Keratinocyte (primary cell): ENCODE measurements around the gene MAD1L1. TPM values are rescaled to one million over a fixed set of nuclear protein-coding genes. Genes with fewer than 3 reads are reported as not detected.

Experiments
- DNase-seq: peaks from one replicate; pipeline ENCODE4 v3.0.0-alpha.2; 2011; ENCODE audit warnings: low read depth, missing footprints, low spot score
- FAIRE-seq: peaks from 2 replicates; lab custom pipeline; 2011; peaks lifted over from hg19 to GRCh38; lab: Jason Lieb, UNC
- H2AFZ ChIP-seq: 2 replicates; pipeline ENCODE4 v1.6.0; 2012; ENCODE audit warnings: low read length, control low read depth, inconsistent platforms; ENCODE audit not compliant: control insufficient read depth
- H3K27ac ChIP-seq: 2 replicates; pipeline ENCODE4 v1.5.1; 2011; ENCODE audit warnings: low read length; ENCODE audit not compliant: control insufficient read depth, insufficient read depth
- H3K27me3 ChIP-seq: 3 replicates; pipeline ENCODE4 v1.6.0; 2011; ENCODE audit warnings: low read length; ENCODE audit not compliant: control insufficient read depth, insufficient read depth; ENCODE audit errors: extremely low read depth
- H3K36me3 ChIP-seq, 2 experiments: 2 replicates in 1 of 2; 3 replicates in 1 of 2; pipeline ENCODE4 v1.5.1; 2011; ENCODE audit warnings: low read length in 2 of 2, mild to moderate bottlenecking in 1 of 2; ENCODE audit not compliant: control insufficient read depth in 2 of 2, insufficient read depth in 2 of 2; ENCODE audit errors: extremely low read depth in 1 of 2
- H3K4me1 ChIP-seq: 3 replicates; pipeline ENCODE4 v1.5.1; 2011; ENCODE audit warnings: low read length; ENCODE audit not compliant: control insufficient read depth, insufficient read depth; ENCODE audit errors: extremely low read depth
- H3K4me2 ChIP-seq: 3 replicates; pipeline ENCODE4 v1.6.0; 2011; ENCODE audit warnings: low read depth, low read length; ENCODE audit not compliant: control insufficient read depth, insufficient read depth; ENCODE audit errors: extremely low read depth
- H3K4me3 ChIP-seq, 3 experiments: fragments of 200-600 bp in 1 of 3; sonication (generic) in 1 of 3; 2 replicates in 2 of 3; 3 replicates in 1 of 3; pipeline ENCODE4 v1.5.1; 2011 to 2016; ENCODE audit warnings: low read length in 3 of 3, mild to moderate bottlenecking in 3 of 3, control low read depth in 2 of 3, inconsistent platforms in 1 of 3, low read depth in 1 of 3, mixed read lengths in 1 of 3, mixed run types in 1 of 3, moderate library complexity in 1 of 3; ENCODE audit not compliant: control insufficient read depth in 2 of 3, insufficient read depth in 2 of 3; ENCODE audit errors: extremely low read depth in 1 of 3
- H3K79me2 ChIP-seq: 2 replicates; pipeline ENCODE4 v1.6.0; 2012; ENCODE audit warnings: low read length; ENCODE audit not compliant: control insufficient read depth, insufficient read depth
- H3K9ac ChIP-seq: 3 replicates; pipeline ENCODE4 v1.6.0; 2011; ENCODE audit warnings: low read length; ENCODE audit not compliant: control insufficient read depth, insufficient read depth; ENCODE audit errors: extremely low read depth
- H3K9me1 ChIP-seq: 3 replicates; pipeline ENCODE4 v1.6.0; 2011; ENCODE audit warnings: low read length; ENCODE audit not compliant: control insufficient read depth, insufficient read depth; ENCODE audit errors: extremely low read depth
- H3K9me3 ChIP-seq: 2 replicates; pipeline ENCODE4 v1.5.1; 2012; ENCODE audit warnings: low read depth, low read length; ENCODE audit not compliant: control insufficient read depth
- H4K20me1 ChIP-seq: 3 replicates; pipeline ENCODE4 v1.6.0; 2011; ENCODE audit warnings: low read length; ENCODE audit not compliant: control insufficient read depth, insufficient read depth; ENCODE audit errors: extremely low read depth
- CTCF ChIP-seq, 3 experiments: IDR thresholded peaks in 1 of 3; conservative IDR thresholded peaks in 1 of 3; optimal IDR thresholded peaks in 1 of 3; 2 replicates in 2 of 3; 3 replicates in 1 of 3; pipeline versions ENCODE3 to v1.5.1; 2011; ENCODE audit warnings: low read length in 3 of 3, mild to moderate bottlenecking in 3 of 3, moderate library complexity in 2 of 3, control low read depth in 1 of 3, inconsistent platforms in 1 of 3; ENCODE audit not compliant: insufficient read depth in 2 of 3; ENCODE audit errors: extremely low read depth in 1 of 3
- EZH2 ChIP-seq: IDR thresholded peaks from one replicate; pipeline ENCODE4 v1.6.1; 2012; ENCODE audit warnings: inconsistent platforms, mild to moderate bottlenecking, low read length, moderate library complexity
- dilution Hi-C: fragments of 300-500 bp; cut with MboI; formaldehyde crosslinking; loops from one replicate; pipeline ENCODE4 v1.7.0; 2020; ENCODE audit warnings: low sequenced_read_pairs; ENCODE audit not compliant: extremely low pct_ligation_motif_present
- polyA plus RNA-seq, 5 experiments: library from polyadenylated mRNA; depleted of rRNA in 3 of 5; stranded (reverse) in 3 of 5; stranded (forward) in 1 of 5; unstranded in 1 of 5; fragments of >200 nt; gene quantifications; 1 replicate in 1 of 5; 2 replicates in 3 of 5; 3 replicates in 1 of 5; pipeline versions ENCODE4 v1.2.1 to v1.2.3, GENCODE V29; 2011 to 2012; ENCODE audit warnings: missing spikeins in 2 of 5, low read depth in 1 of 5, low replicate concordance in 1 of 5

Gene MAD1L1
- polyA plus RNA-seq, 1 donor (not counting 4 experiments of a cell fraction or from before 2014, with no cell fraction given) = 18.0 TPM

GRCh38 chr7:1848911-1849311, 383.8 kb downstream of the MAD1L1 start:
- H3K27ac ChIP-seq = no peak overlapping the region
- H3K9me3 ChIP-seq = no peaks in the 10 kb centered on the region
- H3K27me3 ChIP-seq = no peaks in the 10 kb centered on the region
- no peak overlapping the region for H3K4me3 ChIP-seq
- peaks cover 0 to 1% of the 10 kb centered on the region in 2 experiments for H3K36me3 ChIP-seq
- FAIRE-seq (no peak), DNase-seq (no peak)
- no peak overlapping the region for H2AFZ ChIP-seq
- H4K20me1 ChIP-seq = no peaks in the 10 kb centered on the region
- H3K4me1 ChIP-seq = no peaks in the 10 kb centered on the region
- TF ChIP-seq EZH2 (no peak), CTCF (optimal IDR thresholded peaks at IDR 0.05 in 1 of 3, IDR thresholded peaks at IDR 0.05 in 1 of 3, conservative IDR thresholded peaks at IDR 0.05 in 1 of 3; ENCODE audit: extremely low read depth in 1 of 3, insufficient read depth in 2 of 3, low read length in 3 of 3) (no peak)
- no peaks in the 10 kb centered on the region for H3K79me2 ChIP-seq
- no peaks in the 10 kb centered on the region for H3K9me1 ChIP-seq
- dilution Hi-C loops = no loop called here
- no peak overlapping the region for H3K9ac ChIP-seq
- no peak overlapping the region for H3K4me2 ChIP-seq

- H3K9me1 ChIP-seq = no peaks in the 10 kb centered on the region
- no peak overlapping the region for H3K27ac ChIP-seq
- dilution Hi-C loops = no loop called here
- DNase-seq (no peak), FAIRE-seq (no peak)
- H2AFZ ChIP-seq = no peak overlapping the region
- no peak overlapping the region for H3K9ac ChIP-seq
- no peaks in the 10 kb centered on the region for H4K20me1 ChIP-seq
- no peaks in the 10 kb centered on the region for H3K79me2 ChIP-seq
- H3K4me1 ChIP-seq = no peaks in the 10 kb centered on the region
- no peaks in the 10 kb centered on the region for H3K9me3 ChIP-seq
- H3K36me3 ChIP-seq = peaks cover 0 to 1% of the 10 kb centered on the region in 2 experiments
- no peaks in the 10 kb centered on the region for H3K27me3 ChIP-seq
- H3K4me2 ChIP-seq = no peak overlapping the region
- H3K4me3 ChIP-seq = no peak overlapping the region
- TF ChIP-seq EZH2 (no peak), CTCF (optimal IDR thresholded peaks at IDR 0.05 in 1 of 3, IDR thresholded peaks at IDR 0.05 in 1 of 3, conservative IDR thresholded peaks at IDR 0.05 in 1 of 3; ENCODE audit: extremely low read depth in 1 of 3, insufficient read depth in 2 of 3, low read length in 3 of 3) (no peak)
Measured at GRCh38 chr7:1848013-1848640, 384.6 kb downstream of the MAD1L1 start.
